ENCODE measurements around the gene SLC7A8.

SLC7A8 gene

DNA sequence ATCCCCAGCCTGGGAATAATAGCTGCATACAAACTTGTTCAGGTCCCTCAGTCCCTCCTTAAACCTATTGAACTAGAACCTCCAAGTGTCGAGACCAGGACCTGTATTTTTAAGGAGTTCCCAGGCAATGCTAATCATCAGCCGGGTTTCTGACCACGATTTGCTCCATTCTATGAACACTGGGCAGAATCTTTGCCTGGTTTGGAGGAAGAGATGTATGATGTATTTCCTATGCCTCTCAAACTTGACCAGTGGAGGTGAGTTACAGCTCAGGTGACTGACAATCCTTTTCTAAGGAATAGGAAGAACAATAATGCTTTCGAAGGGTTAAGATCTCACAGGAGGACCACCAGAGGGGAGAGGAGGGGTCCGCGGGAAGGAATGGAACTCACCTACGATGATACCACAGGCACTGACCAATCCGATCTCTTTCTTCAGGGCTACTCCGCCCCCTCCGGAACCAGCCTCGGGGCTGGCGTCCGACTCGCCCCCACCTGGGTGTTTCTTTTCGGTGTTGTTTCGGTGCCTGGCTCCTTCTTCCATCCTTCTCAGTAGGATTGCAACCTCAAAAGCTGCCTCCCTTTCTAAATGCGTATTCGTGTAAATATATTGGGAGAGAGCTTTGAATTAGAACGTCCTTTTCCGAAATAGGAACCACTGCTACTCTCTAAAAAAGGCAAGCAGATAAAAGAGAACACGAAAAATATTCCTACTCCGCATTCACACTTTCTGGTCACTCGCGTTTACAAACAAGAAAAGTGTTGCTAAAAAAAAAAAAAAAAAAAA is 895 bp downstream of the SLC7A8 start:
- peak; percentile 16 for DNase-seq

DNA sequence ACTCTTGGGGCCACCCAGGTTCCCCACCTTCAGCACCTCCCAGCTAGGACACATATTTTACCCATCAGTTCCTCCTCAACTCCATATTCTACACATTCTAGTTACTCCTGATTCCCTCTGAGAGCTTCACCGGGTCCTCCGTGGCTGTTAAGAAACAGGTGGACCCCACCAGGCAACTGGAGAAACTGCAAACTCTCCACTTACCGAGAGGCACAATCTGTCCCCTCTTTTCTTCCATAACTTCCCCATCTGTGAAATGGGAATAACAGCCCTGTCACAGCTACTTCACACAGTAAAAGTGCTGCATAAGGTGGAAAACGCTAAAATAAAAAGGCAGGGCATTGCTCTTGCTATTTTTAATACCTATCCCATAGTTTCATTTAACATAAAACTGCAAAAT is 1.5 kb downstream of the SLC7A8 start:
- no peak for DNase-seq

DNA sequence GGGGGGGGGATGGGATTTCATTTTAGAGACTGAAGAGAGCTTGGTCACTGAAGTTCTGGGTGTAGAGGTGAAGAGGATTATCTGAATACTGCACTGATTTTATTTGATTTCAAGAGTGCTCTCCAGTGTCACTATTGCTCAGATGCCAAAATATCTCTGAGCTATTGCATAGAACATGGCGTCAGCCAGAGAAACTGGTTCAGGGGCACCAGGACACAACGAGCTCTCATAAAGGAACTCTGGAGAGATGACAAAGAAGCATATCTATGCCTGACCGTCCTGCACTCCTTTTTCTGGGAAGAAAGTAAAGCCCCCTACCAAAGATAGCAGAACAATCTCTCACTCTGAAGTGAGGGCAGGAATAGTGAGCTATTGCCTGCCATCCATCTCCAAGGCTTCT is 2.0 kb downstream of the SLC7A8 start:
- no peak for DNase-seq

DNA sequence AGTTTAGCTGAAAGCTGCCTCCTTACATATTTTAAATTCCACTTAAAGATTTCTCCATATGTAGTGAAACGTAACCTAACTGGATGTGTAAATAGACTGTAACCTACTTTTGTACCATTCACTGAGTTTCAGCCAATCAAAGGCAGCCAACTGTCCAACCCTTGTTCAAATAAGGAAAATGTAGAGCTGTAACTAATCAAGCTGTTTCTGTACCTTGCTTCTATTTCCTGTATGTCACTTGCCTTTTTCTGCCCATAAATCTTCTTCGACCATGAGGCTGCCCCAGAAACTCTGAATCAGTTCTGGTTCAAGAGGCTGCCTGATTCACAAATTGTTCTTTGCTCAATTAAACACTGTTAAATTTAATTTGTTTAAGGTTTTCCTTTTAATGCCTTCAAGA is 6.3 kb downstream of the SLC7A8 start:
- no peak for DNase-seq

DNA sequence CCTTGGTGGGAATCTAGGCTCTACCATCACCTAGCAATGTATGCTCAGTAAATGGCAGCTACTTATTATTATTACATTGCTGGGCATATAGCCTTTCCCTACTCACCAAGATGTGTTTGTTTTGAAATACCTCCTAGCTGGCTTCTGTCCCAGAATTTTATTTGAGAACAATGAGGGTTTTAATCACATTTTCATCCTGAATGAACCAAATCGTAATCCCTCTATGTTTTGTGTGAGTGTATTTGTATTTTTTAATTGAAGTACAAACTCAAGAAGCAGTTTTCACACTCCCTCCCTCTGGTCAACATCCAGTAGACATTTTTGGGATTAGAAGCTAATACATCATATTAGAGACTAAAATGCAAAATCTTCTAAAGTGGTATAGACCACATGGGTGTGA is 7.6 kb downstream of the SLC7A8 start:
- DNase-seq = no peak

DNA sequence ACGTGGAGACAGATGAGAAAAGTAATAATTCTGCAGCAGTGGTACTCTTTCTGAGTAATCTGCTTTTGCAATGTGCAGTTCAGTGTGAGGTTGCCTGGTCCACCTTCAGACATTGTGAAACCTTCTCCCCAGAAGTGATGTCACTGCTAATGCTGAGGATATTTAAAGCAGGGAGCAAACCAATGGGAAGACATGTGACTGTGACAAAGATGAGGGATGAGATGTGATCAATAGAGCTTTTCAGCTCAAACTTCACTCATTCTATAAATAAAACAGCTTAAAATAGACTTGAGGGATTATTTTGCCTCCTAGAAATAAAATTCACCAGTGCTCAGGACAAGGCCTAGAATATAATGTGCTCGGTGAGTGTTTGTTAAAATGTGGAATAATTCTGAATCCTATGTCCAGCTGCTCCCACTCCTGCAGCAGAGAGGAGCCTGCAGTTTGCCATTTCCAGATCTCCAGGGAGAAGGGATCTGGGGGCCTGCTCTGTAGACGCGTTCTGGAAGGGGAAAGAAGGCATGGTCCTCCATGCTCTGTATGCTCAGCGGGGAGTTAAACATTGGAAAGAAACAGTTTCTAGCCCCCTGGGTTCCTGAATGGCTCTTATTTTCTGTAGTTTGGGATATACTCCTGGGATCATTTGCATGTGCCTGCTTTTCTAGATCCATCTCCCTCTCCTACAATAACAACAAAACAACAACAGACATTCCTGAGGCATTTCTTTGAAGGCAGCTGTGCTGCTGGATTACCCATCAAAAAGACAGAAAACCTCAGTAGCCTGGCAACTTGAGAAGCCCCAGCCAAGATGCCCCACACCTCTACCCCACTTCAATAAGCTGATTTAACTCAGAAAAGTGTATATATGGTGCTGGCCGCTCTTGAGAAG is 8.9 kb downstream of the SLC7A8 start:
- no peak for DNase-seq

DNA sequence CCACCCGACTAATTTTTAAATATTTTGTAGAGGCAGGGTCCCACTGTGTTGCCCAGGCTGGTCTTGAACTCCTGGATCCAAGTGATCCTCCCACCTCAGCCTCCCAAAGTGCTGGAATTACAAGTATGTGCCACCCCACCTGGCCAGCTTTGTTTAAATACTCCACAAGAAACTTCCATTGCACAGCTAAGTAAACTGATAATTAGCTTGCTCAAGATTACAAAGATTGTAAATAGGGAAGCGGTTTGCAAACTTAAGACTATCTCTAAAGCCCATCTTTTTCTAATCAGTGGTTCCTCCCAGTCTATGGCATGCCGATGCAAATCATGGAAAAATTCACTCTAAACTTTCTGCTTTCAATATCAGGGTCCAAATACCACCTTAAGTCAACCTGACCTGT is 9.7 kb downstream of the SLC7A8 start:
- no peak for DNase-seq

DNA sequence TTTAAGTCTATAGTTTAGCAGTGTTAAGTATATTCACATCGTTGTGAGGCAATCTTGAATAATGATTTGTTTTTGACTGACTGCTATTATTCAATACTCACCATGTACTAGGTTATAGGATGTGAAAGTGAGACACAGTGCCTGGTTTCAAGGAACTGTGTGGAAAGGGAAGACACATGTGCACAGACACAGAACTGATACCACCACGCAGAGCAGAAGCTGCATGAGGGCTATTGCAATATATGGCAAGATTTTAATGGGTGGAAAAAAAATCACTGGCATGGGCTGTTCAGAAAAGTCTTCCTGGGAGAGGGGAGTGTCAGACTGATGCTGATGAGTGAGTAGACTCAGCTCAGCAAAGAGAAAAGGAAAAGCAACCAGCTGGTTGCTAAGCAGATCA is 10.4 kb downstream of the SLC7A8 start:
- peak; percentile 23 for DNase-seq

DNA sequence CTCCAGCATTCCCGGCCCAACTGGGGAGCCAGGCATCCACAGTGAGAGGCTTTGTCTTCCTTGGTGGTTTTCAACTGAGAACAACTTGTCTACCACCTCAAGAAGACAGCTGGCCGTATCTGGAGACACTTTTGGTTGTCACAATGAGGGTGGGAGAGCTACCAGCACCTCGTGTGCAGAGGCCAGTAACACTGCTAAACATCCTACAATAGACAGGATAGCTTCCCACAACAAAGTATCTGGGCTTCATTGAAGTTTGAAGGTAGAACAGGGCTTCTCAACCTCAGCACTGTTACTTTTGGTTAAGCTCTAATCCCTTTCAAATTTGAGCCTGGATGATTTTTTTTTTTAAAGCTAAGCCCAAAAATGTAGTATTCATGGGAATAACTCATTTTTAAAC is 10.9 kb downstream of the SLC7A8 start:
- DNase-seq = no peak

DNA sequence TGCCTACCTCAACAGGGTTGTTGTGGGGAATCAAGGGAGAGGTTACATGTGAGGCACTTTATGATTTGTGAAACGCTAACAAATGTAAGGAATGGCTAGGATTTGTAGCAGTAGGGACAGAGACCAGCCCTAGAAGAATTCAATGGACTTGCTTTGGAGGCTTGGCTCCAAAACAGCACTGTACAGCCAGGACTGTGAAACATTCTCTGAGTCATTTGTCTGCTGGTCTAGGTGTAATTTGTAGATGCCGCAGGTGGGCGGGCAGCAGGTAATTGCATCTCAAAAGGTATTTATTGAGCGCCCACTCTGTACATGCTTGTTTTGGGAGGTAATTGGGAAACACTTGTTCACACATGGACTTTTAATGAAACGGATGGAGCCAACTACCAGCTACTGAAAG is 11.4 kb downstream of the SLC7A8 start:
- DNase-seq = no peak

DNA sequence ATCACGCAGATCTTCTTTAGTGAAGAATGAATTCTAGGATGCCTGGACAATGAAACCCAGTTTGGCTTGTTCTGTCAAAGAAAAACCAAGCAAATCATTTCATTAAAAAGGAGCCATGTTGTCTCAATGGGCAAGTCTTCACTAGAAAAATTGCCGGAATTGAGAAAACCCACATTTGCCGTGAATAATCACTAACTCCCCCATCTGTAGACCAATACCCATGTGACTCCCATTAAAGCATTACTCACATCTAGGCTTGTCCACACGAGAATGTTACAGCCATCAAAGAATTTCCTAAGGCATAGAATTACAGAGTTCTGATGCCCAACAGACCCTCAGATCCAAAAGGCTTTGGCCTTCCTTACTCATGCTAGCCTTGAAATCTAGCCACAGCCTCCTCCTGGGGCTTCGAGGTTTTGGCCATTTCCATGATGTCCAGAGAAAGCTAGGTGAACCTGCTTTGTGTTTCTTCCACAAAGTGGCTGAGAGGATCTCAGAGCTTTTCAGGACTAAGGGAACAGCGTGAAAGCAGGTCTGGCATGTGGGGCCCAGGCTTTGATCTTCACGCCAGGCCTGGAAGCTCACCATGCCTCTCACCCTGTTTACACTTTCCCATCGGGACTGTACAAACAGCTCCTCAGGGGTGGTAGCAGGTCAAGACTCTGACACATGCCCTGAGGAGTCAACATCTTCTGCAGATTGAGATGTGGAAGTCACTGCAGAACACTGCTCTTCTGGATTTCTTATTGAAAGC is 12.1 kb downstream of the SLC7A8 start:
- no peak for DNase-seq

DNA sequence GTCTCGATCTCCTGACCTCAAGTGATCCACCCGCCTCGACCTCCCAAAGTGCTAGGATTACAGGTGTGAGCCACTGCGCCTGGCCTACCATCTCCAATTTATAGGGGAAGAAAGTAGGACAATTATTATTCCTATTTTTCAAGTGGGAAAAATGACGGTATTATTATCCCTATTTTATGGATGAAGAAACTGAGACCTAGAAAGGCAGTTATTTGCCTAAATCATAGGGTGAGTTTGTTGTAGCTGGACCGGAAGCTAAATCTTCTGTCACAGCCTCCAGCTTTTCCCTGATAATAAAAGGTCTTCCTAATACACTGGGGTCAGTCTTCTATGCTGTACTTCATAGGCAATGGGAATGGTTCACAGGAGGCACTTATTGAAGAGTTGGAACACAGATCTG is 13.8 kb downstream of the SLC7A8 start:
- DNase-seq = no peak

DNA sequence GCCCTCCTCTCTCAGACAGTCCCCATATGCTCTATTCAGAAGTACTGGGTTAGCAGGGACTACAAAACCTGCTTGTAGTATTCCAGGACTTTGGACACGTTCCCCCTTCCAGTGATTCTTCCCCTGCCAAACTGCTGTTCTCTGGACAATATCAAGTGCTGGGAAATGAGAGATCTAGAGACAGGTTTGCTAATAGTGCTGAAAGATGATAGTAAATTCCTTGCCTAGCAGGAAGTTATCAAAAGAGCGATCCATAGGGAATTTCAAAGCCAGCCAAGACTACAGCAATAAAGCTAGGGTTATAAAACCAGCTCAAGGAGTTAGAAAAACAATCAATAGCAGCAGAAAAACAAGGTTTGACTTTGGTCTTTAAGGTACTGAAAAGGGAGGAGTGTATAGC is 15.2 kb downstream of the SLC7A8 start:
- DNase-seq = no peak

DNA sequence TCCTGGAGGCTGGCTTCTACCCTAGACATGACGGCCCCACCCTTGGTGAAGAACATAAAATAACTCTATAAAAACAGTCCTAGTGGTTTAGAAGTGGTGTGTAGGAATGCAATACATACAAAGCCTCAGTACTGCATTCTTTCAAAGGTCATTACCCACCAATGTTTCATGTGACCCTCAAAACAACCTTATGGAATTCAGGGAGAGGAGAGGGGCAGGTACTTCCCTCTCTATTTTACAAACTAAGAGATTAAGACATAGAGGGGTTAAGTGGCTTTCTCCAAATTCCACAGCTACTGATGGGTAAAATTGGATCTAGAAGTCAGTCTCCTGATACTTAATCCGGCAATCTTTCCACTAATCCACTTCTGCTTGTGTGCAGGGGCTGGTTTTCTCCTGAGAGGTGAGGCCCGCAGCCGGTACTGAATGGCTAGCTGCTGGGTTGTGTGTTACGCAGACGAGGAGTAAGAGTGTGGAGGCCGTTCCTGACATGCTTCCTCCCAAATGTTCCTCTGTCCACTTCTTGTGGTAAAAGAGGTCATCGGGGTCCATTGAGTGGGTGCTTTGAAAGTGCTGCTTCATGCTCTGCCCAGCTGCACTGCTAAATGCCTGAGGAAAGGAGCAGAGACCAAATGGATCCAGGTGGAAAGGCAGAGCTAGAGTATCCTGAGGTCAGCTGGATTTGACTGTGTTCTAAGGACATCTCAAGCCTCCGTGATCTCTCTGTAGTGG is 16.2 kb downstream of the SLC7A8 start:
- no peak for DNase-seq

DNA sequence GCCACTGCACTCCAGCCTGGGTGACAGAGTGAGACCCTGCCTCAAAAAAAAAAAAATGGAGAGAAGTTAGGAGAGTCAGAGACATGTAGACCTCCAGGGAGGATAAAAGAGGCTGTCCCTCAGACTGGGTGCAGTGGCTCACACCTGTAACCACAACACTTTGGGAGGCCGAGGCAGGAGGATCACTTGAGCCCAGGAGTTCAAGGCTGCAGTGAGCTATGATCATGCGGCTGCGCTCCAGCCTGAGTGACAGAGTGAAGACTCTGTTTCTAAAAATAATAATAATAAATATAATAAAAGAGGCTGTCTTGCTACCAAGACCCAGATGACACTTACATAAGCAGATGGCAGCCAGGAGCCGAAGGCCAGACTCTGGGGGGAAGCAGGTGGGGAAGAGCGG is 18.5 kb downstream of the SLC7A8 start:
- no peak for DNase-seq

DNA sequence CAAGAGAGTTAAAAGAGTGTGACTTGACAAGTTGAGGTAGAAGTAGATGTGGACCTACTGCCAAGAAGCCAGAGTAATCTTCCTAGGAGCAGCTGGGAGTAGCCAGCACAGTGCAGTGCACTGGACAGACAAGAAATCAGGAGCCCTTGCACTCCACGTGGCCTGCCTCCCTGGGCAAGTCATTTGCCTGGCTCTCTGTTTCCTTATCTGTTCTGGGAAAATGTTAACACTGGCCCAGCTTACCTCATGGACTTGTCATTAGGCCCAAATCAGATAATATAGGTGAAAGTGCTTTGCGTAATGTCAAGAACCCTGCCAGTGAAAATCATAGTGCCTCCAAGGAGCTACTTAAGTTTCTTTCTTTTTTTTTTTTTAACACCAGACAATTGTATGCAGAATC is 19.2 kb downstream of the SLC7A8 start:
- no peak for DNase-seq

DNA sequence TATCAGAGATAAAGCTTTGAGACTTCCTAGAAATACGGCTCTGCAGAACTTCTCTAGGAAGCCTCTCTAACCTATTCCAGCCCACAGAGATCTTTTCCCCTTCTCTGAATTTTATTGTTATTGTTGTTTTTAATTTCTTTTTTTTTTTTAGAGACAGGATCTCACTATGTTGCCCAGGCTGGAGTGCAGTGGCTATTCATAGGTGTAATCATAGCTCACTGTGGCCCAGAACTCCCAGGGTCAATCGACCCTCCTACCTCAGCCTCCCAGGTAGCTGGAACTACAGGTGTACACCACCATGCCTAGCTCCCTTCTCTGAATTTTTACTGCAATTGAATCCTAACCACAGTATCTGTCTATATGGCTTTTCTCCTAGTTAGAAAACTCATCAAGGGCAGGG is 19.6 kb downstream of the SLC7A8 start:
- no peak for DNase-seq

DNA sequence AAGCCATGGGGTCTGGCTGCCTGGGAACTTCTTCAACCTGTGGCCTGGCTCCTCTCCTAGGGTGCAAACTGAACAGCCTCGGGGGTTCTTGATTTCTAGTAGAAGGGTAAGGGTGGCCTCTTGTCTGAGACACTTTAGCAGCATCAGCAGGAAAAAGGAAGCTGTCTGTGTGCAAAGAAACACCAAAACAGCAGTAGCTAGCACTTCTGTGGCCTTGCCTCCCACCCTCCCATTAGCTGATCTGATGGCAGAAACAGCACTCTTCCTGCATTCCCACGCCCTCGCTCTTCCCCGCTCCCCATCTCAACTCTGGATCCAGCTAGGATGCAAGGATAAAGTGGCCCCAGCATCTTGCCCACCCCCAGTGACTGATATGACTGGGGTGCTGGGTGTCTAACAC is 20.7 kb downstream of the SLC7A8 start:
- DNase-seq = no peak

DNA sequence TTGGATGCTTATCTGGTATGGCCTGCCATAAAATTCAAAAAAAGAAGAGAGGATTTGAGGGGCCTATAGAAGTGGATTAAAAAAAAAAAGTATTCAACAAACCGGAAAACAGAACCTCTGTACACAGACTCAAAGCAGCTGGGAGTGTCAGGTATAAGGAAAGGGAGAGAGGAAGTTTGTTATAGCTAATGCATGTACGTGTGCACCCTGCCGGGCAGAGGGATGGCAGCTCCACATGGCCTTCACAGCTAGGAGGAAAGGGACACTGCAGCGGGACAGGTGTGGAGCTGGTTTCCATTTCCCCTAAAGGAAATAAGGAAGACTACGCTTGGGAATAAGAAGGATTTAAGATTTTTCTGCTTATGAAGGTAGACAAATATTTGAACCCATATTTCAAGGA is 21.5 kb downstream of the SLC7A8 start:
- DNase-seq = no peak

DNA sequence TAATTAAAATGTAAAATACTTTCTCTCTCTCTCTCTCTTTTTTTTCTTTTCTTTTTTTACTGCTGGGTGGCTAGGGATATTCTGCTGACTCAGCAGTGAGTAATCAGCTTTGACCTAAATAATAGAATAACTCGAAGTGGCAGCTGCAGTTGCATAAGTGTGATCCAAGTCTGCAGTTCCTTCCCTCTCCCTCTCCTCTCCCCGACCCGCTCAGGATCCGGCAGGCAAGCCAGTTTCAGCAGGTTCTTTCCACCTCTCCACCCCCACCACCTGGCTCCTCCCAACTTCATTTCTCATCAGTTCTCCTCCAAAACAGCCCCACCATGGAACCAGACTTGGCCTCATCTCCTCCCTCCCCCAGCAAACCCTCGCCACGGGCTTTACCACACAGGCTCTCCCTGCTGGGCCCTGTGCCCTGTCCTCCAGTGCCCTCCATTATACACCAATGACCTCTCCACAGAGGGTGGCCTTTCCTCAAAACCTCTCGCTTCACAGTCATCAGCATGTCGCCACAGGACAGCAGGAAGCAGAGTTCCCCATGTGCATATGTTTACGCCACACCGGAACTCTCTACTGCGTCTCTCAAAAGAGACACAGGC is 22.4 kb downstream of the SLC7A8 start:
- DNase-seq = peak; percentile 54

DNA sequence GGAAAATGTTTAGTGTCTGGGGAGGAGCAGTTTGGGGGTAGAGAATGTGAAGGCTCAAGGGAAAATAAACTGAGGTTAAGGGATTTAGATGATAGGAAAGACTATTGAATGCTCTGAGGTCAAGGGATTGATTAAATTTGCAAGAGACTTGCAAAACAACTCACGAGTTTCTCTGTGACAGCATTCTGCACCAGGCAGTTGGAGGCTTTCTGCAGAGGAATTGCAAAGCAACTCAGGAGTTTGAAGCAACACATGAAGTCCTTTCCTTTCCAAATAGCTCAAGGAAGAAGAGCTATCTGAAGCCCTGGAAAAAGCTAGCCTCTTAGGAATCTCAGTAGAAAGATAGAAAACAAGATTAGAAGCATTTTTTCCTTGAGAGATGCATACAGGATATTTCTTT is 23.9 kb downstream of the SLC7A8 start:
- no peak for DNase-seq

DNA sequence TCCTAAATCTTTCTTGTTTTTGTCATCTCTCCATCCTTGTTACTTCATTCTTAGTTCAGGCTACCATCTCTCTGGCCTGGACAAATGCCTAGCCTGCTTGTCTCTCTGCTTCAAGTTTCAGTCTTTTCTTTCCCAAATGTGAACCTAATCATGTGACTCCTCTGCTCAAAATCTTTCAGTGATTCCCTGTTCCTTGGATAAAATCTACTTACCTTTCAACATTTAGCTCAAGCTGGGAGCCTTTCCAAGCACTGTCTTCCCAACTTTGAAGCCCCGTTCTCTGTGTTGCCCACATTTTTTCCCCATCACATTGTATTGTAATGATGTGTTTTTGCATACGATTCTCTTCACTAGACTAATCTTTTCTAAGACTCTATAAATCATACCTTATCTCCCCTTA is 24.7 kb downstream of the SLC7A8 start:
- no peak for DNase-seq

All from CD4-positive, alpha-beta T cell treated with Interferon gamma for 1 hour (primary cell).